GM21723 (cell line): Measurements from ENCODE around the gene FOXD4L1.
"Not testable (repeated sequence)": the region's sequence is repeated elsewhere in the genome, so short reads cannot be mapped to it uniquely, and the experiment has no call there.

Source experiments
- ATAC-seq: cut with Tn5 transposase; IDR thresholded peaks from one replicate; pipeline ENCODE4 v1.9.1; 2021; ENCODE audit warnings: mild to moderate bottlenecking, moderate library complexity; ENCODE audit not compliant: unreplicated experiment

FOXD4L1 gene

DNA sequence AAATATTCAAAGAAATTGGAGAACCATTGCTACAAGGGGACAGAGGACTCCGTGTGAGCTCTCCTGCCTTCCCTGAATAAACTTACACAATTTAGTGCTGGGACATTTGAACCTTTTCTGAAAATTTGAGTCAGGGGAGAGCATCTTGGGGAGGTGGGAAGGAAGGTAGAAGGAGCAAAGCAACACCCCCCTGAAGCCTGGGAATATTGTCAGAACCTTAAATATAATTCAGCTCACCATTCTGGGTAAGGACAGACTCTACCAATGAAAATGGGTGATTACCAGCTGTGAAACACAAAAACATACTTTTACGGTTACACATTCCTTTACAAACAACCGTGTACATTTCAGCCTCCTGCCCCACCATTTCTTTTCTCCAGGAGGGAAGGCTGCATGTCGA lies at the start of gene FOXD4L1:
FOXD4L1 (plus strand) TSS at position 301 of the 400 bp plus-strand sequence. CDS start 592 bp downstream, outside the sequence.
- ATAC-seq = not testable (repeated sequence)

DNA sequence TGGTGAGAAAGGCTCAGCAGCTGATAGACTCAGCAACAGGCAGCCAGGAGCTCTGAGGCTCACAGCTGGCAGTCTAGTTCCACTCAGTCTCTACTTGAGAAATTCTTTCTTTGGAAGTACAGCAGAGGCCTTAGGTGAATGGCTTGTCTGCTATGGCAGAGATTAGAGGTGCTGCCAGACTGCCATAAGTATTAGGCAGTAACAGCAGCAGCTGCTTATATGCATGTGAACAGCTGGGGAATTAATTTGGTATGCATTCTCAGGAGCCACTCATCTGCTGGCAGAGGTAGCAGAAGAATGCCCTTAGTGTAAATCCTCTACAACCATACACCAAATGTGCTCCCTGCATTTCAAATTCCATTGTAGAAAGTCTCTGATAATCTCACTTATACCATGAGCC lies 32.7 kb upstream of the FOXD4L1 start:
- ATAC-seq = not testable (repeated sequence)

DNA sequence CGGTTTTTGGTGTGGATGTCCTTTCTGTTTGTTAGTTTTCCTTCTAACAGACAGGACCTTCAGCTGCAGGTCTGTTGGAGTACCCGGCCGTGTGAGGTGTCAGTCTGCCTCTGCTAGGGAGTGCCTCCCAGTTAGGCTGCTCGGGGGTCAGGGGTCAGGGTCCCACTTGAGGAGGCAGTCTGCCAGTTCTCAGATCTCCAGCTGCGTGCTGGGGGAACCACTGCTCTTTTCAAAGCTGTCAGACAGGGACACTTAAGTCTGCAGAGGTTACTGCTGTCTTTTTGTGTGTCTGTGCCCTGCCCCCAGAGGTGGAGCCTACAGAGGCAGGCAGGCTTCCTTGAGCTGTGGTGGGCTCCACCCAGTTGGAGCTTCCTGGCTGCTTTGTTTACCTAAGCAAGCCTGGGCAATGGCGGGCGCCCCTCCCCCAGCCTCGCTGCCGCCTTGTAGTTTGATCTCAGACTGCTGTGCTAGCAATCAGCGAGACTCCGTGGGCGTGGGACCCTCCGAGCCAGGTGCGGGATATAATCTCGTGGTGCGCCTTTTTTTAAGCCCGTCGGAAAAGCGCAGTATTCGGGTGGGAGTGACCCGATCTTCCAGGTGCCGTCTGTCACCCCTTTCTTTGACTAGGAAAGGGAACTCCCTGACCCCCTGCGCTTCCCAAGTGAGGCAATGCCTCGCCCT lies 21.6 kb upstream of the FOXD4L1 start:
- ATAC-seq = not testable (repeated sequence)

DNA sequence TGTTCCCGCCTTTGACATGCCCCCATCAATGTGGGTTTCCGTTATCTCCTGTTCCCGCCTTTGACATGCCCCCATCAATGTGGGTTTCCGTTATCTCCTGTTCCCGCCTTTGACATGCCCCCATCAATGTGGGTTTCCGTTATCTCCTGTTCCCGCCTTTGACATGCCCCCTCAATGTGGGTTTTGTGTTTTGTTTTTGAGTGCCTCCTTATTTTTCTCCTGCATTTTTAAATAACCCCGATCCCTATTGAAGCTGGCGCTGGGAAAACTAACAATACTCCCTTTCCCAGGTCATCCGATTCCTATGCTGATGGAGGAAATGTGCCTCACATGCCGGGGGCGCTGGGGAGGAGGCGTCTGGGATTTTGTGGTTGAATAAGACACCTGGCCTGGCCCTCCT lies 1.9 kb upstream of the FOXD4L1 start:
- not testable (repeated sequence) for ATAC-seq

DNA sequence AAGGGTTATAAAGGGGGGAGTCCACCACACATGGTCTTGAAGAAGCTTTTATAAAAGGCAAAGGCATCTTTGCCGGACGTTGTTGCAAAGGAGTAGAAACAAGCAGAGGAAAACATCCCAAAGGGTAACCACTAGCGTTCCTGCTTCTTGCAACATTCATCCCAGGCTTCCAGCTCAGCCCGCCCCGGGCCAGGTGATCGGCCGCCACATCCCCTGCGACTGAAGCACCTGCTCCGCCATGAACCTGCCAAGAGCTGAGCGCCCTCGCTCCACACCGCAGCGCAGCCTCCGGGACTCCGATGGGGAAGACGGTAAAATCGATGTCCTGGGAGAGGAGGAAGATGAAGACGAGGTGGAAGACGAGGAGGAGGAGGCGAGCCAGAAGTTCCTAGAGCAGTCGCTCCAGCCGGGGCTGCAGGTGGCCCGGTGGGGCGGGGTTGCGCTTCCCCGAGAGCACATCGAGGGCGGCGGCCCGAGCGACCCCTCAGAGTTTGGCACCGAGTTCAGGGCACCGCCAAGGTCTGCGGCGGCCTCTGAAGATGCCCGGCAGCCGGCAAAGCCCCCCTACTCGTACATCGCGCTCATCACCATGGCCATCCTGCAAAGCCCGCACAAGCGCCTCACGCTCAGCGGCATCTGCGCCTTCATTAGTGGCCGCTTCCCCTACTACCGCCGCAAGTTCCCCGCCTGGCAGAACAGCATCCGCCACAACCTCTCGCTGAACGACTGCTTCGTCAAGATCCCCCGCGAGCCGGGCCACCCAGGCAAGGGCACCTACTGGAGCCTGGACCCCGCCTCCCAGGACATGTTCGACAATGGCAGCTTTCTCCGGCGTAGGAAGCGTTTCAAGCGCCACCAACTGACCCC lies 787 bp downstream of the FOXD4L1 start:
- not testable (repeated sequence) for ATAC-seq

DNA sequence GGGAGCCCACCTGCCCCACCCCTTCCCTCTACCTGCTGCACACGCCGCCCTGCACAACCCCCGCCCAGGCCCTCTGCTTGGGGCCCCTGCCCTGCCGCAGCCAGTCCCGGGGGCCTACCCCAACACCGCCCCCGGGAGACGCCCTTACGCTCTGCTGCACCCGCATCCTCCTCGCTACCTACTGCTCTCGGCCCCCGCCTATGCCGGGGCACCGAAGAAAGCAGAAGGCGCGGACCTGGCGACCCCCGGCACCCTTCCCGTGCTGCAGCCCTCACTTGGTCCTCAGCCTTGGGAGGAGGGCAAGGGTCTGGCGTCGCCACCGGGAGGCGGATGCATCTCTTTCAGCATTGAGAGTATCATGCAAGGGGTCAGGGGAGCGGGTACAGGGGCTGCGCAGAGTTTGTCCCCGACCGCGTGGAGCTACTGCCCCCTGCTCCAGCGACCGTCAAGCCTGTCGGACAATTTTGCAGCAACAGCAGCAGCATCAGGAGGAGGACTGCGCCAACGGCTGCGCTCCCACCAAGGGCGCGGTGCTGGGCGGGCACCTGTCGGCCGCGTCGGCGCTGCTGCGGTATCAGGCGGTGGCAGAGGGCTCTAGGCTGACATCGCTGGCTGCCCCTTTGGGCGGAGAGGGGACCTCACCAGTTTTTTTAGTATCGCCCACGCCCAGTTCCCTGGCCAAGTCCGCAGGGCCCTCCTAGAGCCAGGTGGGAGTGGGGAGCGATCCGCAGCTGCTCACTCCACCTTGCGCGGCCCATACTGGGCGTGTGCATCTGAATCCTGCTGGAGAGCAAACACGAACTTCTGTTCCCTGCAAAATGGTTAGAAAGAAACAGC lies 1.6 kb downstream of the FOXD4L1 start:
- not testable (repeated sequence) for ATAC-seq

DNA sequence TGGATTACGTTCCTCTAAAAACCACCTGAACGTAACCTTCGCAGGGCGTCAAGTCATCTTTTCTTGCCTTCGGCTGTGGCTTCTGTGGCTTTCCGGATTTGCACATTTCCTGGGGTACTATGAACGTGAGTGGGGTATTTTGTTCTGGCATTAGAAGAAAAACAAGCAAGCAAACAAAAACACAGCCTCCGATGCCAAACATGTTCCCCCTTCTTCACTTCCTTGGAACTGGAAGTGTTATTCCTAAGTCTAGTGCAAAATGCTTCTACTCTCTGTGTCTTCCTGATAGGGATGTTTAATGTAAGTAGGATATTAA lies 2.2 kb downstream of the FOXD4L1 start:
- not testable (repeated sequence) for ATAC-seq

DNA sequence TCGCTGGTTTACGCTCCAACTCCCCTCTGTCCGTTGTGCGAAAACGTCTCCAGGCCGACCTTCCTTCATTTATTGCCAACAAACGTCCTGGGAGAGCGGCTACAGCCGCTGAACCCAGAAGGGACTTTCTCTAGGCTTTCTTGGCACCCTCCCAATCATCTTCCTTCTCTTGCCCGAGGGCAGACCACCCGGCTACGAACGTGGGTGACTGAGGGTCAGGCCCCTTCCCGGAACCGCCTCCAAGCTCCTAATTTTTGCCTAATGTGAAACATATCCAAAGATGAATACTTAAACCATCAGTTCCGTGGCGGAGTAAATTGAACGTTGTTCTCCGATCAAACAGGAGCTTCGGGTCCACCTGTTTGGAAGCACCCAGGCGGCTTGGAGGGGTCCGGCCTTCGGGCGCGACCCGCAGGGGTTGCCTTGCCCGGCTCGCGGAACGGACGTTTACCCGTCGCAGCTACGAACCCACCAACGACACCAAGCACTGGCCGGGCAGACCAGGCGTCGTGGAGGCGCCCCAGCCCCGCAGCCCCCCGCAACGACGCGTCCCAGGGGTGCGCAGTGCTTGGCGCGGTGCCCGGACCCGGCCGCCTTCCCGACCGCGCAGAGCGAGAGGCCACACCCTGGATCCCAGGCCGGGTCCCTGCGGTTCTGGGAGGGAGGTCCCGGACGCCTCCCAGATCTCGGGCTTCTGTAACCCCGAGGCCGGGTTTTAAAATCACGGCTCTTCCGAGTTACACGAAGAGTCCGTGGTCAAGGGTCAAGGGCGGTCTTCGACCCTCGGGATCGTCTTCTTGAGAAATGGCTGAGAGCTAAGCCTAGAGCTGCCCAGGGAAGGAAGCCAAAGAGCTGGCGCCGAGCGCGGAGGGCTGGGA lies 4.0 kb downstream of the FOXD4L1 start:
- ATAC-seq = peak; percentile 23

DNA sequence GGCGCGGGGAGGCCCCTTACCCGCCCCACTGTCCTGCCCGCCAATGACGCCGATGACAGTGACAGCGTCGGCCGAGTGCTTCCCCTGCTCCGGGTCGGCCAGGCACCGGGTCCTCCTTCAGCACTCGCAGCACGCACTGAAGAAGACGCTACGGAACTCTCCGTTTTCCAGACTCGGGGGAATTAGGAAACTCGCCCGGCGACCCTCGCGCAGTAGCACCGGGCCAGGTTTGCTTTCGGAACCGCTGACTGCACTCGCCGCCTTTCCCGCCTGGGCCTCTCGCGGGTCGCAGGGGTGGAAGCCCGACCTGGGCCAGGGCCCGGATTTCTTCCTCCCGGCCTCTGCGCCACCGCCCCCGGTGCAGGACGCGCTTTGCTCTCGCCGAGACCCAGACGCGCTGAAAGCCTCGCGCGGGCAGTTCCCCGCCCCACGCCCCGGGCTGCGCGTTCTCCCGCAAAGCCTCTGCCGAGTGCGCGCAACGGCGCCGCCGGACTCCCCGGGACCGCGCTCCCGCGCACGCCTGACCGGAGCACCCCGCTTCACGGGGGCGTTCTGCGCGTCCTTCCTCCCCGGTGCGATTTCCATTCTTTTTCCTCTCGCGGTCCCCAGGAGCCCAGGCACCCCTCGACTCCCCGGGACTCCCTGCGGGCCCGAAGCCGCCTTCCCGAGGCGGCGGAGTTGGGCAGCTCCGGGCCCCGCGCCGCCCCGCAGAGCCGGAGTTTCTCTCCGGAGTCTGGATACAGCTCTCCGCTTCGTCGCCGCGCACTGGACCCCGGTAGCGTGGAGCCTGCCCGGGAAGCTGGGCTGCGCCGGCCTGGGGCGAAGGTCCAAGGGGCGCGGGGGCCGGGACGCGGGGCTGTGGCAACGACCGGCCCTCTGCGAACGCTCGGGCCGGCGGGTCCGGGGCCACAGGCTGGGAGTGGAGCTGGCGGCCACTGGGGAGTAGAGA lies 4.9 kb downstream of the FOXD4L1 start:
- peak; percentile 90 for ATAC-seq

DNA sequence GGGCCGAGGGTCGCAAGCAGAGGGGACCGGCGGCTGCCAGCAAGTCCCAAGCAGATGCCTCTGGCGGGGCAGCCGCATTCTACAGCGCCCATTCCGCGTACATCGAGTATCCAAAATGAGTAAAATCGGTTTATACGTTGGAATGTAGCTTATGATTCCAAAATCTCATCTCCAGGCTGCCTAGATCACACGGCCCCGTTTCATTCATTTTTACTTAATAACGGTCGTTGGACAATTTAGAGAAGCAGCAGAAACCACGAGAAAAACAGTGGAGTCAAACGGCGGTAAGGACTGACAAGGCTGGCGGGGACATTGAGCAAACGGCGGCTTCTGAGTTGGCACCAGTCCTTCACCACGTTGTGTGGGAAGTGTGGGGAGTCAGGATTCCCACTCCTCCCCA lies 5.6 kb downstream of the FOXD4L1 start:
- not testable (repeated sequence) for ATAC-seq

DNA sequence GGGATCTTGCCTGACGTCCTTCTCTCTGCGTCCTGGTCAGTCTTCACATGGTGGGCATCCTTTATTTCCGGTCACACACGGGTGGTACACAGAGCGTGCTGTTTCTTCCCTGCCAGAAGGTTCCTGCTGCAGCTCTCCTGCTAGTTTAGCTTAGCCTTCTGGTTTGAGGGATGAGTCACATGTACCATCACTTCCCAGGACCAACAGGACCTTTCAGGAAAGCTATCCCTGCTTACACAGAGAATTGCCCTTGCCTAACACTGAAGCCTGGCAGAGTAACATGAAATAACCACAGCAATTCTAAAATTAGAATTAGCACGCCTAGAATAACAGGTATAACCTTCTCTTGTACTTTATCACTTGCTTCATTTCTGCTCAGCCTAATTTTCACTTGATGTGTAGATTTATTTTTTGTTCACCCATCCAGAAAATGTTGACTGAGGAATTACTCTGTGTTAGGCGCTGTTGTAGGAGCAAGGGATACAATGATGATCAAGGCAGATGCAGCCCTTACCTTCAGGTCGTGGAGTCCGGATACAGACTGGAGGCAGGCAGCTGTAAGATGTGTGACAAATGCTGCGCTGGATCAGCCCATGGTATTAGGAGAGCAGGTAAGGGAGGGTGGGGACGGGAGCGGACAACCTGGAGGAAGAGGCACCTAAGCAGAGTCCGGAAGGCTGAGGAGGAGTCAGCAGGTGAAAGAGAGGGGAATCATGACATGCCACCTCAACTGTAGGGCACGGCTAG lies 9.1 kb downstream of the FOXD4L1 start:
- ATAC-seq = not testable (repeated sequence)

DNA sequence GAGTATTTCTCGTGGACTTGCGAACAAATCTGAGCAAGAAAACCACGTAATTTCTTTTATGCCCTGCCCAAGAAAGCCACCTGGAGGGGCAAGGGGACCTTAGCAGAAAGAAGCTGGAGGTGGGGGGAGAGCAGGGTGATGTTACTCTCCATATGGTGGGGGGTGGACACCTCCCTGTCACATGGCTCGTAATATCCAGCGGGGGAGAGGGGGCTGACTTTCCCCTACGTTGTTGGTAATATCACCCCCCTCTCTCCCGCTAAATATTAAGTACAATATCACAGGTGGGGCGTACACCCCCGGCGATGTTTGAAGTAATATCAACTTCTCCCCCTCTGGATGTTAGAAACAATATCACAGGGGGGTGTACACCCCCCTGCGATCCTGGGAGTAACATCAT lies 9.7 kb downstream of the FOXD4L1 start:
- not testable (repeated sequence) for ATAC-seq

DNA sequence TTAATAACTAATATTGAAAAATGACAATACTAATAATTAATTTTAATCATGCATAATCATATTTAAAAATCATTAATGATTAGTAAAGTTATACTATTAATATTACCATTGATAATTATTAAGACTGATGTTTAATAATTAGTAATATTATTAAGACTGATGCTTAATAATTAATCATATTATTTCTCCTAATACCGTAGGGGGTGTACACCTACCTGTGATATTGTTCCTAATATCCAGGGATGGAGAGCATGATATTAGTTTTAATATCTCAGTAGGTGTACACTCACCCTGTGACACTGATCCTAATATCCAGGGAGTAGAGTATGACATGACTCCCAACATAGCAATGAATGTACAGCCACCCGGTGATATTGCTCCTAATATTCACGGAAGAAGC lies 12.4 kb downstream of the FOXD4L1 start:
- ATAC-seq = not testable (repeated sequence)

DNA sequence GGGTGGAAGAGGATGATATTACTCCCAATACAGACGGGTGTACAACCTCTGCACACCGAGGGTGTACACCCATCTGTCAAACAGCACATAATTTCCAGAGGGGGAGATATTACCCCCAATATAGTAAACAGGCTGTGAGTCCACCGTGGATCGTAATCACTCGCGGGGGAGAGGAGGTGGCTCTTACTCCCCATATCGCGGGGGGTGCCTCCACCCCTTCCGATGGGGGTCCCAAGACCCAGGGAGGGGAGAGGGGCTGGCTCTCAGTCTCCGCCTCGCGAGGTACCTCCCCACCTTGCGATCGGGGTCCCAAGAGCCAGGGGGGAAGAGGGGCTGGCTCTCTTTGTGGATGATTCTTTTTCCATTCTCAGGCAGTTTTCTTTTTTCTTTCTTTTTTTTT lies 13.4 kb downstream of the FOXD4L1 start:
- not testable (repeated sequence) for ATAC-seq

DNA sequence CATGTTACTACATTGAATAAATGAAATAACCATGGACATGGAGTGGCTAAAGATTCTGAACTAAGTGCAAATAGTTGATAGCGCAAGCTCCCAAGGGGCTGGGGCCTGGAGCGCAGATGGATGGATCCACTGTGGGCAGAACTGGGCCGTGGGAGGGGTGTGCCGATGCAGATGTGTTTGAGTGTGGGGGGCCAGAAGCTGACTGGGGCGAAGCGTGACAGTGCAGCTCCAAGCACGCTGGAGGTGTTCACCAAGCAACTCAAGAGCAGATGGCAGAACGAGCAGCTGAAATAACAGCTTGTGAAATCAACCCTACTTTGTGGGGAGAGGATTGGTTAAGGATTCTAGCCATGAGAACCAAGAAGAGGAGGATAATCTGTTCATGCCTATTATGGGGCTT lies 17.0 kb downstream of the FOXD4L1 start:
- not testable (repeated sequence) for ATAC-seq

DNA sequence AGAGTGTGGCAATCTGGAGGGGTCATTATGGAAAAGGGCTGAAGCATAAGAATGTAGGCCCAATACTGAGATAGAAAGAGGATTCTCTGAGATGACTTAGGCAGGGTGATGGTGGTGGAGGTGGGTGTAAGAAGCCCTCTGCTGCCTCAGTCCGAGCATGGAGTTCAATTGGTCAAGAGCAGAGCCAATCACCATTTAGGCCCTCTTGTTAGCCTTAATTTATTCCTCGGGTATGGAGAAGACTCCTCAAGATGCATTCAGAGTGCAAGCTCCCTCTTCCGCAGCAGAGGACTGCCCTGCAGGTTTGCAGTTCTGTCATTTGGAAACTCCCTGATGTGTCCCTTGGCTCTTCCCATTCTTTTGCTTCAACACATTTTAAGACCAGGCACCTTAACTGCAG lies 17.5 kb downstream of the FOXD4L1 start:
- ATAC-seq = not testable (repeated sequence)

DNA sequence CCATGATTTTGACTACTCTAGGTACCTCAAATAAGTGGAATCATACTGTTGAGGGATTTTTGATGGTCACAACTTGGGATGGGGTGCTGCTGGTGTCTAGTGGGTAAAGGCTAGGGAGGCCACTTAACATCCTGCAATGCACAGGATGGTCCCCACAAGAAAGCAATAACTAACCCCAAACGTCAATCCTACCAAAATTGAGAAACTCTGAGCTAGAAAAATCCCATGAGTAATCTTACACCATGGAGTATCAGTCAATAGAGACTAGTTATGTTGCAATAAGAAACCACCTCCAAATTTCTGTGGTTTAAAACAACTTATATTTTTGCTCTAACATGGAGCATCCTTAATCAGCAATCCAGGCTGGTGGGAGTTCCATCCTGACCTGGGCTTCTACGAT lies 18.6 kb downstream of the FOXD4L1 start:
- ATAC-seq = not testable (repeated sequence)

DNA sequence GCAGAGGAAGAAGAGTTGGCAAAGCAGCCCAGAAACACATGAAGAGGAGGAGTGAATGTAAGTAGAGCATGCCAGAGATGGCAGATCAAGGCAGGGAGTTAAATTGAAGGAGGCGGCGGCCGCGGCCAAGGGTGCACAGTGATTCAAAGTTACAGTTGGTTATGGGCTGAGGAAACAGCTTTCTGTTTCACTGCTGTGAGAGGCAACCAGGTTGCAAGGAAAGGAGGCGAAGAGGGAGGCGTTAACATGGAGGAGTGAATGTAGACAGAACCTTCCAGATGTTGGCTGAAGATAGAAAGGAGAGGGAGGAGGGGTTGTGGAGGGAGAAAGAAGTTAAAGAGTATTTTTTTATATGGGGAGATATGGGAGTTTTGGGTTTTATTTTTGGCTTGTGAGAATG lies 22.4 kb downstream of the FOXD4L1 start:
- not testable (repeated sequence) for ATAC-seq
